WERI-Rb-1 (cell line): Measurements from ENCODE around the gene NOP10.

Experiments used
- DNase-seq: peaks from one replicate; pipeline ENCODE4 v3.0.0-alpha.2; 2020
- H3K27ac ChIP-seq: fragments of 250-450 bp; sonication (Bioruptor Pico); 2 replicates; pipeline ENCODE4 v1.5.1; 2020; ENCODE audit warnings: mild to moderate bottlenecking, moderate library complexity
- H3K27me3 ChIP-seq: fragments of 250-450 bp; sonication (Bioruptor Pico); 2 replicates; pipeline ENCODE4 v1.5.1; 2021; ENCODE audit warnings: mild to moderate bottlenecking, low read depth, moderate library complexity; ENCODE audit not compliant: insufficient read depth, severe bottlenecking
- H3K36me3 ChIP-seq: fragments of 250-450 bp; sonication (Bioruptor Pico); 2 replicates; pipeline ENCODE4 v1.5.1; 2020; ENCODE audit warnings: mild to moderate bottlenecking, moderate library complexity
- H3K4me3 ChIP-seq: 2 replicates; pipeline ENCODE4 v1.5.1; 2011; ENCODE audit warnings: low read depth, mild to moderate bottlenecking, control low read depth, low read length
- H3K9me3 ChIP-seq: fragments of 250-450 bp; sonication (Bioruptor Pico); 2 replicates; pipeline ENCODE4 v1.5.1; 2021; ENCODE audit warnings: mild to moderate bottlenecking, moderate library complexity; ENCODE audit not compliant: severe bottlenecking
- CTCF ChIP-seq: IDR thresholded peaks from 2 replicates; pipeline ENCODE4 v1.5.1; 2011; ENCODE audit warnings: low read depth, mild to moderate bottlenecking, control low read depth, inconsistent platforms, low read length

Gene NOP10

GRCh38 chr15:34336231-34336990, 6.5 kb downstream of the NOP10 start:
- no peak for DNase-seq

GRCh38 chr15:34335176-34336032, 7.5 kb downstream of the NOP10 start:
- H3K9me3 ChIP-seq: no peaks in the 10 kb centered on the region
- no peak for TF ChIP-seq CTCF
- no peak overlapping the region for H3K27ac ChIP-seq
- no peak for DNase-seq
- H3K4me3 ChIP-seq: no peak overlapping the region
- H3K27me3 ChIP-seq: no peaks in the 10 kb centered on the region
- H3K36me3 ChIP-seq: peaks cover under 1% of the 10 kb centered on the region; the same call in 1 of the 2 replicates

More at GRCh38 chr15:34336231-34336990, 6.5 kb downstream of the NOP10 start:
- Histone ChIP-seq H3K9me3 (no peaks in the 10 kb centered on the region), H3K27ac (no peak overlapping the region), H3K4me3 (peak overlapping the region; percentile 75), H3K27me3 (no peaks in the 10 kb centered on the region), H3K36me3 (peaks cover 10% of the 10 kb centered on the region)
- no peak for TF ChIP-seq CTCF

- Histone ChIP-seq H3K36me3 (no peaks in the 10 kb centered on the region), H3K27ac (no peak overlapping the region), H3K27me3 (no peaks in the 10 kb centered on the region), H3K4me3 (no peak overlapping the region), H3K9me3 (no peaks in the 10 kb centered on the region)
- DNase-seq: no peak
- no peak for TF ChIP-seq CTCF
Measured at GRCh38 chr15:34334672-34335071, 8.3 kb downstream of the NOP10 start.

GRCh38 chr15:34332553-34333120, 10.3 kb downstream of the NOP10 start:
- no peak for DNase-seq
- Histone ChIP-seq H3K27ac (no peak overlapping the region), H3K27me3 (no peaks in the 10 kb centered on the region), H3K9me3 (no peaks in the 10 kb centered on the region), H3K4me3 (no peak overlapping the region), H3K36me3 (no peaks in the 10 kb centered on the region)
- no peak for TF ChIP-seq CTCF

- no peak for DNase-seq
- no peaks in the 10 kb centered on the region for H3K36me3 ChIP-seq
- no peaks in the 10 kb centered on the region for H3K27me3 ChIP-seq
- H3K9me3 ChIP-seq: no peaks in the 10 kb centered on the region
- no peak overlapping the region for H3K27ac ChIP-seq
- TF ChIP-seq CTCF: no peak
- no peak overlapping the region for H3K4me3 ChIP-seq
Measured at GRCh38 chr15:34331809-34332208, 11.1 kb downstream of the NOP10 start.
